NCI-H2171 treated with DMSO at 0.1 percent for 48 hours (cell line): ENCODE data around the gene ARFGEF3.
A peak's percentile ranks its signal among the peaks of the same experiment; 100 is the strongest.
"Not testable (repeated sequence)": the region's sequence is repeated elsewhere in the genome, so short reads cannot be mapped to it uniquely, and the experiment has no call there.

Experiments used
- DNase-seq: peaks from one replicate; lab custom pipeline; 2025; lab: John Stamatoyannopoulos, UW

ARFGEF3 gene

GRCh38 chr6:138161338-138162110, at the start of gene ARFGEF3:
Gene ARFGEF3 (plus strand): TSS chr6:138161939. CDS start chr6:138162087, 148 bp downstream.
- peak; percentile 76 for DNase-seq

GRCh38 chr6:138113588-138114210, 48.0 kb upstream of the ARFGEF3 start:
- no peak for DNase-seq

GRCh38 chr6:138115201-138115600, 46.5 kb upstream of the ARFGEF3 start:
- peak; percentile 95 for DNase-seq

- peak; percentile 85 for DNase-seq
Observed at GRCh38 chr6:138115877-138116660, 45.7 kb upstream of the ARFGEF3 start.

GRCh38 chr6:138116661-138116999, 45.1 kb upstream of the ARFGEF3 start:
- no peak for DNase-seq

GRCh38 chr6:138117376-138117914, 44.3 kb upstream of the ARFGEF3 start:
- no peak for DNase-seq

GRCh38 chr6:138119229-138119628, 42.5 kb upstream of the ARFGEF3 start:
- not testable (repeated sequence) for DNase-seq

GRCh38 chr6:138119976-138120375, 41.8 kb upstream of the ARFGEF3 start:
- DNase-seq = no peak

- DNase-seq = no peak
Observed at GRCh38 chr6:138124096-138124495, 37.6 kb upstream of the ARFGEF3 start.

- DNase-seq = no peak
Observed at GRCh38 chr6:138128096-138128495, 33.6 kb upstream of the ARFGEF3 start.

GRCh38 chr6:138129190-138129589, 32.5 kb upstream of the ARFGEF3 start:
- DNase-seq = no peak

GRCh38 chr6:138142806-138143205, 18.9 kb upstream of the ARFGEF3 start:
- no peak for DNase-seq

- no peak for DNase-seq
Observed at GRCh38 chr6:138145402-138145801, 16.3 kb upstream of the ARFGEF3 start.

- DNase-seq = no peak
Observed at GRCh38 chr6:138146544-138146943, 15.2 kb upstream of the ARFGEF3 start.

- peak; percentile 24 for DNase-seq
Observed at GRCh38 chr6:138155443-138155842, 6.3 kb upstream of the ARFGEF3 start.

GRCh38 chr6:138157986-138158638, 3.6 kb upstream of the ARFGEF3 start:
- no peak for DNase-seq

GRCh38 chr6:138159246-138159645, 2.5 kb upstream of the ARFGEF3 start:
- no peak for DNase-seq

- peak; percentile 26 for DNase-seq
Observed at GRCh38 chr6:138160329-138161087, 1.2 kb upstream of the ARFGEF3 start.

GRCh38 chr6:138161088-138161337, 726 bp upstream of the ARFGEF3 start:
- no peak for DNase-seq

- peak; percentile 93 for DNase-seq
Observed at GRCh38 chr6:138162111-138162954, 594 bp downstream of the ARFGEF3 start.
